OCI-LY1 (cell line): ENCODE results near the gene ZBTB8OS.

Source experiments
- H2AFZ ChIP-seq: fragments of 200-600 bp; sonication (generic), shearing (Covaris generic); 2 replicates; pipeline ENCODE4 v1.6.0; 2014; ENCODE audit warnings: antibody characterized with exemption, mild to moderate bottlenecking, low read length
- H3F3A ChIP-seq: fragments of 200-600 bp; sonication (generic), shearing (Covaris generic); 2 replicates; pipeline ENCODE4 v1.6.0; 2014; ENCODE audit warnings: mild to moderate bottlenecking, antibody characterized with exemption, low read length, moderate library complexity; ENCODE audit not compliant: insufficient read depth
- H3K27ac ChIP-seq: fragments of 200-600 bp; sonication (generic); 2 replicates; pipeline ENCODE4 v1.5.1; 2014; ENCODE audit warnings: low read length, mixed run types, mild to moderate bottlenecking, low read depth; ENCODE audit not compliant: poor library complexity, severe bottlenecking
- H3K27me3 ChIP-seq: fragments of 200-600 bp; sonication (generic); 2 replicates; pipeline ENCODE4 v1.6.0; 2014; ENCODE audit warnings: antibody characterized with exemption, mild to moderate bottlenecking, low read length, moderate library complexity; ENCODE audit not compliant: insufficient read depth
- H3K36me3 ChIP-seq: fragments of 200-600 bp; sonication (generic); 2 replicates; pipeline ENCODE4 v1.6.1; 2014; ENCODE audit warnings: mild to moderate bottlenecking, antibody characterized with exemption, low read length, moderate library complexity, mixed read lengths; ENCODE audit not compliant: insufficient read depth
- H3K4me1 ChIP-seq: fragments of 200-600 bp; sonication (generic); 2 replicates; pipeline ENCODE4 v1.5.1; 2014; ENCODE audit warnings: mild to moderate bottlenecking, low read length, moderate library complexity; ENCODE audit not compliant: insufficient read depth, severe bottlenecking
- H3K4me2 ChIP-seq: fragments of 200-600 bp; sonication (generic), shearing (Covaris generic); 2 replicates; pipeline ENCODE4 v1.6.1; 2014; ENCODE audit warnings: low read length
- H3K4me3 ChIP-seq: fragments of 200-600 bp; sonication (generic); 2 replicates; pipeline ENCODE4 v1.5.1; 2014; ENCODE audit warnings: low read length, low read depth, mild to moderate bottlenecking, mixed read lengths; ENCODE audit not compliant: poor library complexity, severe bottlenecking
- H3K79me2 ChIP-seq: fragments of 200-600 bp; shearing (Covaris generic); 2 replicates; pipeline ENCODE4 v1.6.1; 2016; ENCODE audit warnings: mixed run types, low read length, mixed read lengths; ENCODE audit not compliant: insufficient read depth
- H3K9ac ChIP-seq: fragments of 200-600 bp; sonication (generic), shearing (Covaris generic); 2 replicates; pipeline ENCODE4 v1.6.1; 2014; ENCODE audit warnings: mild to moderate bottlenecking, low read length, mixed read lengths
- H3K9me2 ChIP-seq: fragments of 200-600 bp; sonication (generic), shearing (Covaris generic); 2 replicates; pipeline ENCODE4 v1.6.1; 2014; ENCODE audit warnings: low read depth, mild to moderate bottlenecking, low read length, mixed read lengths
- H3K9me3 ChIP-seq: fragments of 200-600 bp; shearing (Covaris generic); 2 replicates; pipeline ENCODE4 v1.6.1; 2014; ENCODE audit warnings: low read length, mixed read lengths
- H4K20me1 ChIP-seq: fragments of 200-600 bp; sonication (generic), shearing (Covaris generic); 2 replicates; pipeline ENCODE4 v1.6.0; 2016; ENCODE audit warnings: mild to moderate bottlenecking, low read length; ENCODE audit not compliant: insufficient read depth
- CTCF ChIP-seq: fragments of 200-600 bp; sonication (generic), shearing (Covaris generic); IDR thresholded peaks from 2 replicates; pipeline ENCODE4 v1.5.1; 2017; ENCODE audit warnings: mild to moderate bottlenecking, antibody characterized with exemption, low read length, moderate library complexity, mixed read lengths
- EZH2 ChIP-seq: fragments of 200-600 bp; sonication (generic), shearing (Covaris generic); IDR thresholded peaks from 2 replicates; pipeline ENCODE4 v1.8.0; 2017; ENCODE audit warnings: borderline replicate concordance, mixed run types, mild to moderate bottlenecking, antibody characterized with exemption, low read length, moderate library complexity, mixed read lengths

The ZBTB8OS gene

GRCh38 chr1:32666901-32667566 is 16.7 kb upstream of the ZBTB8OS start:
- H3K36me3 ChIP-seq: peaks cover 98% of the 10 kb centered on the region
- peaks cover 16% of the 10 kb centered on the region; the same call in 1 of the 2 replicates for H3K79me2 ChIP-seq
- H3K9me3 ChIP-seq: no peaks in the 10 kb centered on the region
- H3K9ac ChIP-seq: no peak overlapping the region
- no peaks in the 10 kb centered on the region for H3K9me2 ChIP-seq
- no peaks in the 10 kb centered on the region for H3K27me3 ChIP-seq
- TF ChIP-seq CTCF: no peak
- TF ChIP-seq EZH2: no peak
- no peak overlapping the region for H3K4me2 ChIP-seq
- H4K20me1 ChIP-seq: no peaks in the 10 kb centered on the region
- H3K4me1 ChIP-seq: no peaks in the 10 kb centered on the region
- H3K27ac ChIP-seq: no peak overlapping the region
- H3F3A ChIP-seq: no peaks in the 10 kb centered on the region
- H2AFZ ChIP-seq: no peak overlapping the region
- no peak overlapping the region for H3K4me3 ChIP-seq

GRCh38 chr1:32665915-32666314 is 15.6 kb upstream of the ZBTB8OS start:
- H3K9me2 ChIP-seq: no peaks in the 10 kb centered on the region
- no peaks in the 10 kb centered on the region for H3F3A ChIP-seq
- H3K36me3 ChIP-seq: peaks cover 98% of the 10 kb centered on the region
- no peaks in the 10 kb centered on the region for H4K20me1 ChIP-seq
- H3K9ac ChIP-seq: no peak overlapping the region
- H3K27me3 ChIP-seq: no peaks in the 10 kb centered on the region
- no peak overlapping the region for H3K27ac ChIP-seq
- peaks cover 16% of the 10 kb centered on the region; the same call in 1 of the 2 replicates for H3K79me2 ChIP-seq
- no peak overlapping the region for H3K4me2 ChIP-seq
- no peak overlapping the region for H2AFZ ChIP-seq
- no peaks in the 10 kb centered on the region for H3K4me1 ChIP-seq
- TF ChIP-seq CTCF (no peak), EZH2 (no peak)
- no peak overlapping the region for H3K4me3 ChIP-seq
- no peaks in the 10 kb centered on the region for H3K9me3 ChIP-seq

GRCh38 chr1:32659581-32659980 is 9.2 kb upstream of the ZBTB8OS start:
- H3K4me2 ChIP-seq: no peak overlapping the region
- H3K27ac ChIP-seq: no peak overlapping the region
- peaks cover 95% of the 10 kb centered on the region for H3K36me3 ChIP-seq
- H3K79me2 ChIP-seq: peaks cover 26% of the 10 kb centered on the region
- no peaks in the 10 kb centered on the region for H3F3A ChIP-seq
- H3K9me2 ChIP-seq: no peaks in the 10 kb centered on the region
- no peak overlapping the region for H2AFZ ChIP-seq
- H3K27me3 ChIP-seq: no peaks in the 10 kb centered on the region
- H3K4me3 ChIP-seq: no peak overlapping the region
- no peaks in the 10 kb centered on the region for H3K9me3 ChIP-seq
- TF ChIP-seq CTCF (no peak), EZH2 (no peak)
- H3K9ac ChIP-seq: no peak overlapping the region
- no peaks in the 10 kb centered on the region for H4K20me1 ChIP-seq
- H3K4me1 ChIP-seq: peaks cover 13% of the 10 kb centered on the region
